Suprapubic skin (tissue), 4 donors: ENCODE results near the gene FOSL1. TPM values are rescaled to one million over a fixed set of nuclear protein-coding genes. Genes with fewer than 3 reads are reported as not detected.

Source experiments
- DNase-seq, 2 donors: peaks; one replicate each; pipeline ENCODE4 v3.0.0-alpha.2; 2019; ENCODE audit warnings: low spot score in 2 of 2
- H3K27ac ChIP-seq: fragments of 200-600 bp; sonication (generic); one replicate; pipeline ENCODE4 v1.5.1; 2019
- H3K27me3 ChIP-seq: fragments of 200-600 bp; sonication (generic); one replicate; pipeline ENCODE4 v1.5.1; 2019
- H3K36me3 ChIP-seq: fragments of 200-600 bp; sonication (generic); one replicate; pipeline ENCODE4 v1.5.1; 2019
- H3K4me1 ChIP-seq: fragments of 200-600 bp; sonication (generic); one replicate; pipeline ENCODE4 v1.5.1; 2019
- H3K4me3 ChIP-seq: fragments of 200-600 bp; sonication (generic); one replicate; pipeline ENCODE4 v1.5.1; 2019; ENCODE audit warnings: mild to moderate bottlenecking
- H3K9me3 ChIP-seq: fragments of 200-600 bp; sonication (generic); one replicate; pipeline ENCODE4 v1.5.1; 2019
- EP300 ChIP-seq: sonication (generic); formaldehyde crosslinking; IDR thresholded peaks from one replicate; pipeline ENCODE4 v1.6.1; 2017; ENCODE audit warnings: antibody characterized with exemption
- POLR2A ChIP-seq, 2 donors: fragments of 450-650 bp; IDR thresholded peaks; one replicate each; pipeline ENCODE4 v1.6.1; 2017; ENCODE audit warnings: antibody characterized with exemption in 2 of 2, mild to moderate bottlenecking in 2 of 2, moderate library complexity in 2 of 2
- POLR2AphosphoS5 ChIP-seq, 3 donors: sonication (generic); formaldehyde crosslinking; IDR thresholded peaks; one replicate each; pipeline ENCODE4 v1.6.1; 2017; ENCODE audit warnings: antibody characterized with exemption in 3 of 3
- WGBS: methylation state at CpG from one replicate; pipeline ENCODE4 v1.1.5; 2018; 5-methylcytosine and 5-hydroxymethylcytosine counted together
- total RNA-seq, 4 donors: library from RNA; depleted of rRNA; stranded (reverse); fragments of >200 nt; gene quantifications; one replicate each; pipeline ENCODE4 v1.1.0, GENCODE V29; 2016
- TF ChIP-seq, protein P1 (sequence below), 2 donors: fragments of 200-600 bp in 1 of 2; fragments of 450-650 bp in 1 of 2; sonication (generic) in 1 of 2; IDR thresholded peaks; one replicate each; pipeline ENCODE4 v1.5.1; 2016 to 2019; ENCODE audit warnings: antibody characterized with exemption in 2 of 2, mild to moderate bottlenecking in 1 of 2, moderate library complexity in 1 of 2

Gene FOSL1
- total RNA-seq, 4 donors from 2014 or later, result 5.0 to 118 (median 28.9) TPM

DNA sequence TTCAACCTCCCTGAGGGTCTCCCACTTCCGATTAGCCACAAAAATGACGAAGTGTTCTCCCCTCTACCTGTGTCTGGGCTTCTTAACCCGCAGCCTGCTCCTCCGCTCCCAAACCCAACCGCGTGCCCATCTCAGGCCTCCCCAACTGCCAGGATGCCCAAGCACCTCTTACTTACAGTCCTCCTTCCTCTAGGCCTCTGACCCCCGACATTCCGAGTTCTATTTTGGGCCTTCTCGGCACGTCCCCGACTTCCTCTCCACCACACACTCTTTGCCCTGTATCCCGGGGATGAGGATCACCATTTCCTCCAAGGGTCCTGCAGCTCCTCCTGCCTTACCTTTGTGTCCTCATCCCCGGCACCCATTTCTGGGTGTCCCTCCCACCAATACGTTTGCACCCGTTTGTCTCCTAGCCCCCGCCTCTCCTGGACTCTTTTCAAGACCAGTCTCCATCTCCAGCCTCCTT, 40.3 kb downstream of the FOSL1 start:
- peak overlapping the region; percentile 97 for H3K27ac ChIP-seq
- H3K36me3 ChIP-seq, result peaks cover 43% of the 10 kb centered on the region
- H3K27me3 ChIP-seq, result no peaks in the 10 kb centered on the region
- H3K9me3 ChIP-seq, result no peaks in the 10 kb centered on the region
- DNase-seq, result peak; percentile 81 to 83
- TF ChIP-seq POLR2A (IDR thresholded peaks at IDR 0.05) (no peak), POLR2AphosphoS5 (IDR thresholded peaks at IDR 0.05) (peak in 1 of 3 donors; percentile 3)
- TF ChIP-seq, protein P1, sequence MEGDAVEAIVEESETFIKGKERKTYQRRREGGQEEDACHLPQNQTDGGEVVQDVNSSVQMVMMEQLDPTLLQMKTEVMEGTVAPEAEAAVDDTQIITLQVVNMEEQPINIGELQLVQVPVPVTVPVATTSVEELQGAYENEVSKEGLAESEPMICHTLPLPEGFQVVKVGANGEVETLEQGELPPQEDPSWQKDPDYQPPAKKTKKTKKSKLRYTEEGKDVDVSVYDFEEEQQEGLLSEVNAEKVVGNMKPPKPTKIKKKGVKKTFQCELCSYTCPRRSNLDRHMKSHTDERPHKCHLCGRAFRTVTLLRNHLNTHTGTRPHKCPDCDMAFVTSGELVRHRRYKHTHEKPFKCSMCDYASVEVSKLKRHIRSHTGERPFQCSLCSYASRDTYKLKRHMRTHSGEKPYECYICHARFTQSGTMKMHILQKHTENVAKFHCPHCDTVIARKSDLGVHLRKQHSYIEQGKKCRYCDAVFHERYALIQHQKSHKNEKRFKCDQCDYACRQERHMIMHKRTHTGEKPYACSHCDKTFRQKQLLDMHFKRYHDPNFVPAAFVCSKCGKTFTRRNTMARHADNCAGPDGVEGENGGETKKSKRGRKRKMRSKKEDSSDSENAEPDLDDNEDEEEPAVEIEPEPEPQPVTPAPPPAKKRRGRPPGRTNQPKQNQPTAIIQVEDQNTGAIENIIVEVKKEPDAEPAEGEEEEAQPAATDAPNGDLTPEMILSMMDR (IDR thresholded peaks at IDR 0.05), result no peak
- H3K4me3 ChIP-seq, result peak overlapping the region; percentile 87
- peaks cover 63% of the 10 kb centered on the region for H3K4me1 ChIP-seq
- WGBS, result 3% methylated on average over 16 of the region's 16 CpGs

DNA sequence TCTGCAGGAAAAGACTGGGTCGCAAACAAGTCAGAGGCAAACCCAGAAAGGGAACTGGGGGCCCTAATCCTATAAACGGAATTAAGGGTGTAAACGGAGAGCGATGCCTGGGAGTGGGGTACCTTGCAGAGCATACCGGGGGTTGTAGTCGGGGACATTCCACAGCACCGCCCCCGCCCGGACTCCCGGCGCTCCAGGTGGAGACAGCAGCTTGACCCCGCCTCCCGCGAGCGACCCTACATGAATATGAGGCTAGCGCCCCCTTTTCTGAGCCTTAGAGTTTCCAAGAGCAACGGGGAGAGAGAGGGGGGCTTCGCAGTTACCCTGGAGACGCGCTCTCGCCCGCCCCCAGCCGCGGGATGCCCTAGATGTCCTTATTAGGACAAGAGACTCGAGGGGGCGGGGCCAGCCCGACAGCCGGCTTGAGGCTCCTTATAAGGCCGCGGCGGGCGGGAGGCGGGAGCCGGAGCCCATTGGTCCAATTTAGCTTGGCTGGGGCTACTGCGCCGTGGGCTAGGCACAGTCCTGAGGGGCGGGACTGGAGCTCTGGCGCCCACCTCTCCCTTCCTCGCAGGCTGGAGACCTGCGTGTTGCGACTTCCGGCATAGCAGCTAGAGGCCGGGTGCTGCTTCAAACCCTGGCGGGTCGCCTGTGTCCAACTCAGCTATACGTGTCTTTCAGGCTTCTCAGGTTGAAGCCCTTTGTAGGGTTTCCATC, 40.9 kb downstream of the FOSL1 start:
- TF ChIP-seq EP300, result no peak
- TF ChIP-seq, protein P1 (IDR thresholded peaks at IDR 0.05), result peak in 1 of 2 donors; percentile 12
- peak; percentile 65 to 66 for TF ChIP-seq POLR2A (IDR thresholded peaks at IDR 0.05)
- TF ChIP-seq POLR2AphosphoS5 (IDR thresholded peaks at IDR 0.05), result peak in 2 of 3 donors; percentile 7 to 36

DNA sequence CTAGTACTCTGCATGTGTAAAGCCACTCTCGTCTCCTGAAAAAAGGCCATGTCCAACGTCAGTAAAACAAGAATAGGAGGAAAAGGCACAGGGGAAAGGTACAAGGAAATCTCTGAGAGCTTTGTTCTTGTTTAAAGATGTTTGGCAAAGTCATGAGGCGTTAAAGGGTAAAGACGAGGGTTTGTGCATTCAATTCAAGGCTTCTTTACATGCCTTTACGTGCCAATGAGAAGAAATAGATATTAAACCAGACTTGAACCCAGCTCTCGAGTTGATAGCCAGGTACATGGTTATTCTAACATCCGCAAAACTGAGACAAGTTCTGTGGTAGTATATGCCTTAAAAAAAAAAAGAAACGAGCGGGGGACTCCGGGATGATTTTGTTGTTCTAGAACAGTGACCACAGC, 41.5 kb downstream of the FOSL1 start:
- Histone ChIP-seq H3K9me3 (no peaks in the 10 kb centered on the region), H3K4me1 (peaks cover 72% of the 10 kb centered on the region), H3K27me3 (no peaks in the 10 kb centered on the region), H3K27ac (peak overlapping the region; percentile 97), H3K36me3 (peaks cover 43% of the 10 kb centered on the region), H3K4me3 (peak overlapping the region; percentile 87)
- no peak for DNase-seq
- under 1% methylated on average over 10 of the region's 10 CpGs for WGBS
- no peak for TF ChIP-seq POLR2AphosphoS5 (IDR thresholded peaks at IDR 0.05)
- TF ChIP-seq POLR2A (IDR thresholded peaks at IDR 0.05), result no peak
- no peak for TF ChIP-seq EP300
- TF ChIP-seq, protein P1 (IDR thresholded peaks at IDR 0.05), result no peak

More for the DNA sequence above, 40.9 kb downstream of the FOSL1 start:
- peak; percentile 99 to 100 for DNase-seq
- H3K9me3 ChIP-seq, result no peaks in the 10 kb centered on the region
- 1% methylated on average over 23 of the region's 46 CpGs for WGBS
- no peaks in the 10 kb centered on the region for H3K27me3 ChIP-seq
- H3K4me3 ChIP-seq, result peak overlapping the region; percentile 87
- peaks cover 43% of the 10 kb centered on the region for H3K36me3 ChIP-seq
- peaks cover 66% of the 10 kb centered on the region for H3K4me1 ChIP-seq
- H3K27ac ChIP-seq, result peak overlapping the region; percentile 97

DNA sequence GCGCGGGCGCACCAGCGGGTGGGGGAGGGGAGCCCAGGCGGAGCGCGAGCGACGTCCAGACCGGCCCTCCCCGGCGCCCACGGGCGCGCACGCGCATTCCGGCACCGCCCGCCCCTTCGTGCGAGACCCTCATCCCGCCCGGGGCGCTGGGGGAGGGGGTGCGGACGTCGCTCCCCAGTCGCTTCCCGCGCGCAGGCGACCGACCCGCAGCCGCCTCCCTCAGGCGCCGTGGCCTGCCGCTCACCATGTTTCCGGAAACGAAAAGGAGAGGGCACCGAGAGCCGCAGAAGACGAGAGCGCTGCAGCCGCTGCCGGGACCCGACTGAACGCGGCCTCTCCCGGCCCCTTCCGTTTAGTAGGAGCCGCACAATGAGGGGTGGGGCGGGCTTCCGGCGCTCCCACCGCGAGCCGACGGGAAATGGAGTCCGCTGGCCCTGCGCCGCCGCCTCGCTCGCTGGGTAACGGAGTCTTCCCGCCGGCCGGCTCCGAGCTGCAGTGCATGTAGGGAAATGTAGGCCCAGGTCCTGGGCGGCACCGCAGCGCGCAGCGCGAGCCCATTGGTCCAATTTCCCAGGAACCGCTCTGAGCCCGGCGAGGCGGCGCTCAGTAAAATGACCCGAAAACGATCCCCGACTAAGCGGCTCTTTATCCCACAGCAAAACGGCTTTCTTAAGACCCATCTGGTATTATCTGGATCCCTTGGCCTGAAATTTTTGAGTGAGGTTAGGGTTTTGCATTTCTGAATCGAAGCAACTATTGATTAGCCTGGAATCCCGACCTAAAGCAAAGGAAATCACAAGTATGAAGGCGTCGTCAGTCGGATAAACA, 42.1 kb downstream of the FOSL1 start, which contains the start of gene CFL1:
Gene CFL1, minus strand, starts transcription at position 328 of the 828 bp plus-strand sequence. Its CDS starts 81 bp downstream, at position 247.
- Histone ChIP-seq H3K27me3 (no peaks in the 10 kb centered on the region), H3K4me1 (peaks cover 78% of the 10 kb centered on the region), H3K9me3 (no peaks in the 10 kb centered on the region), H3K36me3 (peaks cover 43% of the 10 kb centered on the region), H3K4me3 (peak within 1 kb of the TSS; percentile 87), H3K27ac (peak within 1 kb of the TSS; percentile 97)
- DNase-seq, result peak; percentile 99
- TF ChIP-seq, protein P1 (IDR thresholded peaks at IDR 0.05), result no peak
- TF ChIP-seq POLR2AphosphoS5 (IDR thresholded peaks at IDR 0.05) (peak; percentile 68 to 98 (median 97)), POLR2A (IDR thresholded peaks at IDR 0.05) (peak; percentile 95 to 98), EP300 (no peak)
- under 1% methylated on average over 68 of the region's 92 CpGs for WGBS
